WTC11 (cell line): ENCODE data around the gene ATP5MC3.
A peak's percentile ranks its signal among the peaks of the same experiment; 100 is the strongest.

Experiments
- CBFB ChIP-seq: sonication (generic); formaldehyde crosslinking; IDR thresholded peaks from 2 replicates; pipeline ENCODE4 v1.8.1; 2022; ENCODE audit warnings: mild to moderate bottlenecking, low read depth, missing genetic modification reagents
- CTCF ChIP-seq: fragments of 200-600 bp; IDR thresholded peaks from 2 replicates; pipeline ENCODE4 v1.8.0; 2022; ENCODE audit warnings: antibody characterized with exemption
- ETV6 ChIP-seq: sonication (generic); formaldehyde crosslinking; IDR thresholded peaks from 2 replicates; pipeline ENCODE4 v1.8.1; 2022; ENCODE audit warnings: mild to moderate bottlenecking, missing genetic modification reagents
- FOXP1 ChIP-seq: sonication (generic); formaldehyde crosslinking; IDR thresholded peaks from 2 replicates; pipeline ENCODE4 v1.8.0; 2022; ENCODE audit warnings: missing genetic modification reagents, mild to moderate bottlenecking, moderate library complexity, borderline replicate concordance
- KAT7 ChIP-seq: sonication (generic); formaldehyde crosslinking; IDR thresholded peaks from 2 replicates; pipeline ENCODE4 v1.8.1; 2023; ENCODE audit warnings: missing genetic modification reagents, mild to moderate bottlenecking, borderline replicate concordance
- MAX ChIP-seq: sonication (generic); formaldehyde crosslinking; IDR thresholded peaks from 2 replicates; pipeline ENCODE4 v1.8.0; 2022; ENCODE audit warnings: mild to moderate bottlenecking, missing genetic modification reagents
- ZNF263 ChIP-seq: sonication (generic); formaldehyde crosslinking; IDR thresholded peaks from 2 replicates; pipeline ENCODE4 v1.8.1; 2022; ENCODE audit warnings: low read depth, mild to moderate bottlenecking, moderate library complexity, missing genetic modification reagents

GRCh38 chr2:175167076-175167791, 14.3 kb downstream of the ATP5MC3 start:
- TF ChIP-seq CTCF (no peak), KAT7 (CRISPR knock-in tag) (no peak), CBFB (no peak), MAX (CRISPR knock-in tag) (0 out of 2 replicates have a peak, but pooled peaks have one; percentile 43), ETV6 (CRISPR knock-in tag) (no peak), FOXP1 (CRISPR knock-in tag) (no peak), ZNF263 (no peak)
